ENCODE results near the gene HSD17B14. TPM values are rescaled to one million over a fixed set of nuclear protein-coding genes. Genes with fewer than 3 reads are reported as not detected.

HSD17B14 gene
- total and polyA plus RNA-seq, 2 of the 8 experiments (the other 6 are each of a cell fraction or from before 2014, with no cell fraction given): 8.4 to 25.5 TPM

- Histone ChIP-seq H3K27ac (ENCODE audit: low read depth, low read length) (no peak overlapping the region), H3K4me2 (ENCODE audit: insufficient read depth in 1 of 2, low read depth in 2 of 2, low read length in 2 of 2) (no peak overlapping the region), H3K79me1 (ENCODE audit: low read depth, low read length) (no peaks in the 10 kb centered on the region), H2AFZ (ENCODE audit: low read length) (no peak overlapping the region), H2BK20ac (ENCODE audit: low read length) (no peak overlapping the region), H4K91ac (replicated peaks; ENCODE audit: insufficient read length, low read length) (no peak overlapping the region), H3K36me3 (ENCODE audit: control insufficient read depth in 2 of 4, insufficient read depth in 4 of 4, low read length in 3 of 4) (no peaks in the 10 kb centered on the region), H2BK120ac (replicated peaks; ENCODE audit: low read depth, low read length) (no peak overlapping the region), H3K18ac (ENCODE audit: extremely low read depth, low read length) (no peak overlapping the region), H3K27me3 (replicated peaks in 1 of 4; ENCODE audit: control insufficient read depth in 3 of 4, extremely low read depth in 1 of 4, insufficient read depth in 3 of 4, low read length in 3 of 4) (no peaks in the 10 kb centered on the region), H3K4ac (replicated peaks; ENCODE audit: insufficient read length, low read depth, low read length) (no peak overlapping the region), H2BK15ac (ENCODE audit: low read length) (no peak overlapping the region), H4K8ac (ENCODE audit: extremely low read depth, insufficient read depth, low read length) (no peak overlapping the region), H3K23ac (ENCODE audit: insufficient read length) (no peak overlapping the region), H2AK5ac (ENCODE audit: low read depth, low read length) (no peak overlapping the region), H3K4me1 (replicated peaks in 1 of 4; ENCODE audit: control insufficient read depth in 3 of 4, insufficient read depth in 4 of 4, low read length in 3 of 4) (peaks cover 0 to 28% (median 20%) of the 10 kb centered on the region in 4 experiments; a peak in 6 of 7 replicates), H3K9me3 (ENCODE audit: insufficient read depth in 2 of 2, low read depth in 1 of 2, low read length in 1 of 2) (no peaks in the 10 kb centered on the region), H2BK12ac (ENCODE audit: low read depth, low read length) (no peak overlapping the region), H3K14ac (ENCODE audit: insufficient read length) (no peak overlapping the region), H4K5ac (ENCODE audit: insufficient read length, low read depth, low read length) (no peak overlapping the region), H3K9ac (replicated peaks in 1 of 4; ENCODE audit: extremely low read depth in 1 of 4, low read depth in 3 of 4, low read length in 3 of 4) (no peak overlapping the region), H3K23me2 (ENCODE audit: low read depth, low read length) (no peaks in the 10 kb centered on the region; the same call in 1 of the 2 replicates), H3K56ac (replicated peaks; ENCODE audit: insufficient read length, low read depth, low read length) (no peak overlapping the region), H2BK5ac (ENCODE audit: low read depth, low read length) (no peak overlapping the region), H3K4me3 (ENCODE audit: extremely low read depth in 1 of 4, insufficient read depth in 2 of 4, low read depth in 3 of 4, low read length in 4 of 4) (no peak overlapping the region), H4K20me1 (replicated peaks in 1 of 2; ENCODE audit: control insufficient read depth in 1 of 2, insufficient read depth in 2 of 2, low read length in 2 of 2) (no peaks in the 10 kb centered on the region), H3K79me2 (ENCODE audit: control insufficient read depth in 1 of 2, insufficient read depth in 2 of 2, low read length in 2 of 2) (no peaks in the 10 kb centered on the region)
- TF ChIP-seq TAF7 (optimal IDR thresholded peaks at IDR 0.05; ENCODE audit: borderline replicate concordance, low read depth, low read length): no peak
- TF ChIP-seq POLR2A (IDR thresholded peaks at IDR 0.05; ENCODE audit: control extremely low read depth in 1 of 2, low read depth in 2 of 2, low read length in 2 of 2): no peak
- TF ChIP-seq BACH1 (IDR thresholded peaks at IDR 0.05; ENCODE audit: low read length): no peak
- no peak for TF ChIP-seq JUND (IDR thresholded peaks at IDR 0.05; ENCODE audit: low read length)
- no peak for TF ChIP-seq RAD21 (IDR thresholded peaks at IDR 0.05 in 1 of 2, conservative IDR thresholded peaks at IDR 0.05 in 1 of 2; ENCODE audit: low read depth in 2 of 2, low read length in 2 of 2)
- TF ChIP-seq PHF8 (conservative IDR thresholded peaks at IDR 0.05; ENCODE audit: low read depth, low read length): no peak
- no peak for TF ChIP-seq SP4 (IDR thresholded peaks at IDR 0.05; ENCODE audit: low read length)
- no peak for TF ChIP-seq GTF2F1 (IDR thresholded peaks at IDR 0.05; ENCODE audit: borderline replicate concordance, low read depth, low read length)
- TF ChIP-seq CREB1 (IDR thresholded peaks at IDR 0.05): no peak
- no peak for TF ChIP-seq SRF (IDR thresholded peaks at IDR 0.05; ENCODE audit: low read depth, low read length)
- no peak for TF ChIP-seq TCF12 (IDR thresholded peaks at IDR 0.05; ENCODE audit: low read depth, low read length)
- ChIA-PET CTCF (ENCODE audit: partially characterized antibody) (interaction anchor here (0.5 to 1.9 kb wide), 9 partner anchors 9 to 893 kb away, joined by 3 to 7 read pairs (median 4); no protein-coding TSS in a partner anchor), POLR2A (ENCODE audit: partially characterized antibody) (interaction anchor here (1.0 to 1.7 kb wide), 5 partner anchors 13 to 73 kb away, joined by 3 to 4 read pairs (median 3); partner anchors contain the start of gene PPP1R15A)
- WGBS, 2 experiments (ENCODE audit: extremely low coverage in 1 of 2, insufficient coverage in 1 of 2, insufficient read length in 1 of 2, insufficient replicate concordance in 2 of 2, low coverage in 1 of 2, low lambda C conversion rate in 2 of 2, missing lambda C conversion rate in 1 of 2): 85% methylated on average over 2 of the region's 2 CpGs; no CpG with 5 or more reads in 1 of the 2 experiments
- no peak for FAIRE-seq
- no peak for DNase-seq (ENCODE audit: low read depth in 1 of 2, low spot score in 2 of 2)
Observed at GRCh38 chr19:48802623-48803022, 33.7 kb downstream of the HSD17B14 start.

Data from H1 (cell line).